HG03439 (cell line): Measurements from ENCODE around the gene PSG6.
"Not testable (repeated sequence)": the region's sequence is repeated elsewhere in the genome, so short reads cannot be mapped to it uniquely, and the experiment has no call there.

Experiments used
- ATAC-seq: cut with Tn5 transposase; IDR thresholded peaks from one replicate; pipeline ENCODE4 v1.9.1; 2021; ENCODE audit warnings: mild to moderate bottlenecking, moderate library complexity; ENCODE audit not compliant: unreplicated experiment

PSG6 gene

DNA sequence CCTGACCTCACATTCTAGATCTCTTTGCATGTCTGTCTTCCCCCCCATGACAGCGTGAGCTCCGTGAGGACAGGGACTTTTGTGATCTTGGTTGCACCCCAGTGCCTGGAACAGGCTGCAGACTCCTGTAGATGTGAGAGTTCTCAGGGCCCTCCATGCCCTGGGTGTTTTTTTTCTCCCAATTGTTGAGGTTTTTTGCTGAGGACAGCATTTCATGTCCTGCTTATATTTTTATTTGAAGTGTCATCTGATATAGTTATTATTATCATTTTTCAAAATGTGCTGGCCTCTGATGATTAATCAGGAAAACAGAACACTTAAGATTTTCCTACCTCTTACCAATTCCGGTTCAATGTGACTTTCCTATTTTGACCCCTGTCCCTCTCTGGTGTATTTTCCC, 62.9 kb downstream of the PSG6 start:
- ATAC-seq = not testable (repeated sequence)

- not testable (repeated sequence) for ATAC-seq
These were observed 64.5 kb downstream of the PSG6 start for GRCh38 chr19:42853231-42853630.

GRCh38 chr19:42852821-42853220, 64.9 kb downstream of the PSG6 start:
- ATAC-seq = not testable (repeated sequence)
